IMR-90 (cell line): ENCODE measurements around the gene GNAI3.

Source experiments
- BHLHE40 ChIP-seq: fragments of 150-350 bp; IDR thresholded peaks from 2 replicates; pipeline ENCODE4 v1.6.1; 2016; ENCODE audit warnings: mild to moderate bottlenecking, low read depth, low read length
- CEBPB ChIP-seq: IDR thresholded peaks from 2 replicates; pipeline ENCODE4 v1.6.1; 2012; ENCODE audit warnings: low read depth, low read length, improper control_type of control experiment
- ELK1 ChIP-seq: fragments of 150-350 bp; IDR thresholded peaks from 2 replicates; pipeline ENCODE4 v1.6.1; 2016; ENCODE audit warnings: low read depth, mild to moderate bottlenecking, low read length, moderate library complexity, borderline replicate concordance
- FOS ChIP-seq: fragments of 150-350 bp; IDR thresholded peaks from 2 replicates; pipeline ENCODE4 v1.6.1; 2016; ENCODE audit warnings: low read depth, low read length
- MAFK ChIP-seq: IDR thresholded peaks from 2 replicates; pipeline ENCODE4 v1.6.1; 2012; ENCODE audit warnings: low read depth, low read length, improper control_type of control experiment
- MAZ ChIP-seq: IDR thresholded peaks from 2 replicates; pipeline ENCODE4 v1.6.1; 2012; ENCODE audit warnings: low read depth, mild to moderate bottlenecking, low read length, improper control_type of control experiment, moderate library complexity, borderline replicate concordance
- MXI1 ChIP-seq: IDR thresholded peaks from 2 replicates; pipeline ENCODE4 v1.6.1; 2012; ENCODE audit warnings: low read depth, mild to moderate bottlenecking, low read length, moderate library complexity, borderline replicate concordance
- POLR2A ChIP-seq: IDR thresholded peaks from 2 replicates; pipeline ENCODE4 v1.6.1; 2012; ENCODE audit warnings: mild to moderate bottlenecking, low read depth, low read length
- RAD21 ChIP-seq: IDR thresholded peaks from 2 replicates; pipeline ENCODE4 v1.6.1; 2012; ENCODE audit warnings: low read length, improper control_type of control experiment
- RCOR1 ChIP-seq: IDR thresholded peaks from 2 replicates; pipeline ENCODE4 v1.6.1; 2012; ENCODE audit warnings: mild to moderate bottlenecking, low read length, improper control_type of control experiment; ENCODE audit not compliant: insufficient replicate concordance
- RFX5 ChIP-seq: IDR thresholded peaks from 2 replicates; pipeline ENCODE4 v1.8.0; 2012; ENCODE audit warnings: low read depth, mild to moderate bottlenecking, low read length, moderate library complexity
- SMC3 ChIP-seq: fragments of 150-350 bp; IDR thresholded peaks from 2 replicates; pipeline ENCODE4 v1.6.1; 2016; ENCODE audit warnings: low read depth, mild to moderate bottlenecking, antibody characterized with exemption, low read length, moderate library complexity
- USF2 ChIP-seq: fragments of 150-350 bp; IDR thresholded peaks from 2 replicates; pipeline ENCODE4 v1.6.1; 2017; ENCODE audit warnings: mild to moderate bottlenecking, antibody characterized with exemption, low read length, low read depth
- TF ChIP-seq, protein P1 (sequence below): conservative IDR thresholded peaks from 2 replicates; pipeline ENCODE4 v1.5.1; 2012; ENCODE audit warnings: mild to moderate bottlenecking, low read depth, low read length, improper control_type of control experiment

GRCh38 chr1:109625601-109626560, 77.5 kb downstream of the GNAI3 start:
- no peak for TF ChIP-seq POLR2A
- no peak for TF ChIP-seq MXI1
- TF ChIP-seq, protein P1, sequence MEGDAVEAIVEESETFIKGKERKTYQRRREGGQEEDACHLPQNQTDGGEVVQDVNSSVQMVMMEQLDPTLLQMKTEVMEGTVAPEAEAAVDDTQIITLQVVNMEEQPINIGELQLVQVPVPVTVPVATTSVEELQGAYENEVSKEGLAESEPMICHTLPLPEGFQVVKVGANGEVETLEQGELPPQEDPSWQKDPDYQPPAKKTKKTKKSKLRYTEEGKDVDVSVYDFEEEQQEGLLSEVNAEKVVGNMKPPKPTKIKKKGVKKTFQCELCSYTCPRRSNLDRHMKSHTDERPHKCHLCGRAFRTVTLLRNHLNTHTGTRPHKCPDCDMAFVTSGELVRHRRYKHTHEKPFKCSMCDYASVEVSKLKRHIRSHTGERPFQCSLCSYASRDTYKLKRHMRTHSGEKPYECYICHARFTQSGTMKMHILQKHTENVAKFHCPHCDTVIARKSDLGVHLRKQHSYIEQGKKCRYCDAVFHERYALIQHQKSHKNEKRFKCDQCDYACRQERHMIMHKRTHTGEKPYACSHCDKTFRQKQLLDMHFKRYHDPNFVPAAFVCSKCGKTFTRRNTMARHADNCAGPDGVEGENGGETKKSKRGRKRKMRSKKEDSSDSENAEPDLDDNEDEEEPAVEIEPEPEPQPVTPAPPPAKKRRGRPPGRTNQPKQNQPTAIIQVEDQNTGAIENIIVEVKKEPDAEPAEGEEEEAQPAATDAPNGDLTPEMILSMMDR = no peak
- TF ChIP-seq RAD21 = no peak
- TF ChIP-seq RCOR1 = no peak
- no peak for TF ChIP-seq ELK1
- no peak for TF ChIP-seq SMC3
- no peak for TF ChIP-seq MAFK
- no peak for TF ChIP-seq FOS
- no peak for TF ChIP-seq CEBPB
- no peak for TF ChIP-seq USF2
- TF ChIP-seq RFX5 = no peak
- no peak for TF ChIP-seq MAZ
- no peak for TF ChIP-seq BHLHE40
